NCI-H460 (cell line): ENCODE measurements around the gene ARHGAP26. TPM values are rescaled to one million over a fixed set of nuclear protein-coding genes. Genes with fewer than 3 reads are reported as not detected.

Experiments
- DNase-seq: peaks from one replicate; pipeline ENCODE4 v3.0.0-alpha.2; 2016; ENCODE audit warnings: low read depth; ENCODE audit errors: extremely low read depth
- polyA plus RNA-seq: library from polyadenylated mRNA; depleted of rRNA; stranded (reverse); fragments of >200 nt; gene quantifications from 2 replicates; pipeline ENCODE4 v1.2.3, GENCODE V29; 2014; cell fraction: nucleus; rRNA removed
- total RNA-seq: library from RNA; depleted of rRNA; stranded (reverse); fragments of >200 nt; shearing (Covaris generic); gene quantifications from 2 replicates; pipeline ENCODE4 v1.2.3, GENCODE V29; 2014; rRNA removed

ARHGAP26 gene
- total RNA-seq = 3.9 and 6.6 TPM in 2 replicates
- 3.8 and 5.8 TPM in 2 replicates for polyA plus RNA-seq

- DNase-seq = peak; percentile 92
Observed at GRCh38 chr5:142769793-142770649, at the start of gene ARHGAP26. Gene ARHGAP26 (plus strand): TSS chr5:142770377. CDS start chr5:142770762, 385 bp downstream.

DNA sequence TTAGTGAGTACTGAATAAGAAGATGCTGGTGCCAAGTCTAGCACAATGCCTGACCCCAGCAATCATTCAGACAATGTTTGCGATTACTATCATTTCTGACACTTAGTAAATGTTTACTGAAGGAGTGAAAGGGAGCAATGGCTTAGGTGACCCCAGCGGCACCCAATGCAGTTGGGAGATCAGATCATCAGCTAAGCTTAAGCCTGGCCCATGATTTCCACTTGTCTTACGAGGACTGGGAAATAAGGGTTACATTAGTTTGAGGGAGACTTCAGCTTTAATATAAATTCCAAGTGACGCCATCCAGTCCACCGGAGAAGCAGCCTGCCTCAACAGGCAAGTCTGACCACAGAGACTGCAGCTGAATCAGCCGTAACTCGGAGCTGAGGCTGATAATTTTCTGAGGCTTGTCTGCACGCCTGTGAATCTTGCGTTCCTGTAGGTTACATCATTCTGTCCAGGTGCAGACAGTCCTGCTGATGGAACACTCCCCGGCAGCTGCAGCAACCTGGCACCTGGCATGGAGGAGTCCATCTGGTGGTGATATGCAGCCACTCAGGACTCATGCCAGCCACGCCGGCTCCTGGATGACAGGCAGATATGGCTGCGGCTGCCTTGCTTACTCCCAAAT lies 49.4 kb upstream of the ARHGAP26 start:
- no peak for DNase-seq

GRCh38 chr5:142722146-142722545 lies 48.0 kb upstream of the ARHGAP26 start:
- no peak for DNase-seq

DNA sequence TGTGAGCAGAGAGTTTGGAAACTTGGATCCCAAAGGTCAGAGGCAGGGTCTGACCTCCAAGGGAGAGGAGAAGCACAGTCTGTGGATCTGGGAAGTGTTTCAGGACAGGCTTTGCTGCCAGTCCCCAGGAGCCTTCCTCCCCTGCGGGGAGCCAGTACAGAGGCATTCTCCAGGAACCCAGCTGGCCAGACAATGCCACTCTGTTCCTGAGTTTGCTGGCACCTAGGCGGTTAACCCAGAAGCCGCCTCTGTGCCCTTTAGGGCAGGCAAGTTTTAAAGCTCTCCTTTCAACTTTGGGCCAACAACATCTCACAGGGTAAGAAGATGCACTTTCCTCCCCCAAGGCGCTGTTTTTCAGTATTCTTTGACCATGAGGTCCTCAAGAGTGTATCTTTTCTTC lies 47.3 kb upstream of the ARHGAP26 start:
- no peak for DNase-seq

GRCh38 chr5:142724821-142725220 lies 45.4 kb upstream of the ARHGAP26 start:
- no peak for DNase-seq

DNA sequence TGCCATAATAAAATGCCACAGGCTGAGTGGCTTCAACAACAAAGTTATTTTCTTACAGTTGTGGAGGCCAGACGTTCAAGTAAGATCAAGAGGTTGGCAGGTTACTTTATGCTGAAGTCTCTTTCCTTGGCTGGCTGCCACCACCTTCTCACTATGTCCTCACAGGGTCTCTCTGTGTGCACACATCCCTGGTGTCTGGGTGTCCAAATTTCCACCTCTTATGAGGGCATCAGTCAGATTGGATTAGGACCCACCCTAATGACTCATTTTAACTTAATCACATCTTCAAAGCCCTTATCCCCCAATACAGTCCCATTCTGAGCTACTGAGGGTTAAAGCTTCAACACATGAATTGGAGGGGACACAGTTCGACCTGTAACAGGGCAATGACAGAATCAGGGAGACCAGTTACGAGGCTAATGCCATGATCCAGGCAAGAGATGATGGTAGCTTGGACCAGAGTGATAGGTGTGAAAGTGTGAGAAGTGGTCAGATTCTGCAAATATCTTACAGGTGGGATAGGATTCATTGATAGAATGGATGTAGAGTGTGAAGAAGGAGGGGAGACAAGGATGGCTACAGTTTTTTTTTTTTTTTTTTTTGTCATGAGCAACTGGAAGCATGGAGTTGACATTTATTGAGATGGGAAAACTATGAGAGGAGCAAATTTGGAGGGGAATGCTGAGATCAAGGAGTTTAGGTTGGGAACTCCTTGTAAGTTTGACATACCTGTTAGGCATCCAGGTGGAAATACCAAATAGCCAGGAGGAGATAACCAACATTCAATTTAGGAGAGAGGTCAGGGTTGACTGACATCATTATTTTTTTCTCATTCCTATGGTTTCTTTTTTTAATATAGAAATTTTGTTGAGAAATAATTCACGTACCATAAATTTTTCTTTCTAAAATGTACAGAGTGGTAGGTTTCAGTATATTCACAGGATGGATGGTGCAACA lies 44.7 kb upstream of the ARHGAP26 start:
- DNase-seq = no peak

- peak; percentile 30 for DNase-seq
Observed at GRCh38 chr5:142726188-142726731, 43.9 kb upstream of the ARHGAP26 start.

DNA sequence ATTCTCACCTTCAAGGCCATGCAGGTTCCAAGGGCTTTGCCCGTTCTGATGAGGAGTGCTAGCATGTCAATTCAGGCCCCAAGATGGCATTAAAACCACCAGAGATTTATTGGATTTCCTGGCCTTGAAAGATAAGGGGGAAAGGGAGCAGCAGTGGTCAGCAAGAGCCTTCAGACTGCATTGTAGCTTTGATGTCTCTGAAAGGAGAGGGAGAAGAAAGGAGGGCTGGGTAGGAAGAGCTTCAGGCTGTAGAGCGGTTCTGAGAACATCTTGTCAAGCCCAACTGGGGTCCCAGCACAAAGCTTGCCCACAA lies 42.5 kb upstream of the ARHGAP26 start:
- no peak for DNase-seq

DNA sequence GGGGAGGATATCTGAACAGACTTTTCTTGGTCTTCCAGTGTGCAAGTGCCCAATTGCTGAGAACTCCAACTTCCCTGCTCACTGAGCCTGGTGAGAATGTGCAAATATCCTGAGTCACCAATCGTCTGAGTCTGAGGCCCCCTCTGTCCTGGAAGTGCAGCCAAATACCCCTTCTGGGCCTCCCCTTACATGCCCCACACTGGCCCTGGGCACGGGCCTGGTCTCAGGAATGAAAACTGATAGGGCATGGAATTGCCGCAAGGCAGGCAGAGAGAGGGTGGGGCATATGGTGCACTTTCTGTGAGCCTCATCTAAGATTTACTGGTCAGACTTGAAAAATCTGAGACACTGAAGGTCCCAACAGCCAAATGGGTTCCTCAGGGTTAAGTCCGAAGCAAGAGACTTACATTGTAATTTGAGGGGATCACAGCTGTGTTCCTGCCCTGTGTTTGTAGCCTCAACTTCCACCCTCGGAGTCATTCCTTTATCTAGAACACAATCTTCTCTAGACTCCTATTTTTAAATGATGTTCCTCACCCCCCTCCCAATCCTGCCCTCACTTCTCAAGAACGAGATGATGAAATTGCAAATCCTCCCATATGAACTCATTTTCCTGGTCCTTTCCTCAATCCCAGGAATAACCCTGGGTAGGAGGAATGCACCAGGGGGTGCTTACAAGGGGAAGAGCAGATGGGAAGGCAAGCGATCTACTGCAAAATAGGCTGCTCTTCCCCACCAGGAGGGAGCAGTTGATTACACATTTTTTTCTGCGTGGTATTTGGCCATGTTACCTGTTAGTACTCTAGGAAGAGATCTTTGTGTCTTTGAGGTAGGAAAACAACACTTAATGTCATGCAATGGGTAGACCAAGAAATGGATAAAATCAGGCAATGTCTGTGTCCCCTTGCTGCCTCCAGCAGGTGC lies 34.6 kb upstream of the ARHGAP26 start:
- no peak for DNase-seq

DNA sequence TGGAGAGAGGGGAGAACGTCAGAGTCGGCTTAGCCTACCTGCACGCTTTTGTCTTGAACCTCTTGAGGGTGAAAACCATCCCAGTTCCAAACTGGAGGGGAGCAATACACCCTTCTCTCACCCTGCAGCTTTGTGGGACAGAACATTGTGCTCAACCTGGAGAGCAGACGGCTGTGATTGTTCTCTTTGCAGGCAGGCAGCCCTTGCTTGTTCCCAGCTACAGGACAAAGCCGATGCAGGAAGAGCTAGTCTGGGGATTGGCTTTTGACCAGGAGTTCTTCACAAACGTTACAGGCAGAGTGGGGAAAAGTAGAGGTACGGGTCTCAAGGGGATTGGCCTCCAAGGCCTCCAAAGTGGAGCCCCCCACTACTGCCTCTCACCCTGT lies 33.9 kb upstream of the ARHGAP26 start:
- no peak for DNase-seq

DNA sequence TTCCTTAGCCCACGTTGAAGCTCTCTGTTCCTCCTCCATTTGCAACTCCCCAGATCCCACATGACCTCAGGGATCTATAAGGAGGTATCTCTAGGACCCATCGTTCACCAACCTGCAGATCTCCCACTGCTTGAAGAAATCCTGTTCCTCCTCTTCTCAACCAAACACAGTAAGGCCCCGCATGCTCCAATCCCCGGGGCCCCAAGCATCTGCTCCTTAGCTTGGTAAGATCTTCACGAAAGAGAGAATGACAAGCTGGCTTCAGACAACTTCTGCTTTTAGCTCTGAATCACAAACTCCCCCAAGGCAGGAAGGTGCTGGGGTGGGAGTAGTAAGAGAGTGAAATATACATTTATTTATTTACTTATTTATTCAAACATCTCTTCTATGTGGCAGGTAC lies 33.0 kb upstream of the ARHGAP26 start:
- no peak for DNase-seq

DNA sequence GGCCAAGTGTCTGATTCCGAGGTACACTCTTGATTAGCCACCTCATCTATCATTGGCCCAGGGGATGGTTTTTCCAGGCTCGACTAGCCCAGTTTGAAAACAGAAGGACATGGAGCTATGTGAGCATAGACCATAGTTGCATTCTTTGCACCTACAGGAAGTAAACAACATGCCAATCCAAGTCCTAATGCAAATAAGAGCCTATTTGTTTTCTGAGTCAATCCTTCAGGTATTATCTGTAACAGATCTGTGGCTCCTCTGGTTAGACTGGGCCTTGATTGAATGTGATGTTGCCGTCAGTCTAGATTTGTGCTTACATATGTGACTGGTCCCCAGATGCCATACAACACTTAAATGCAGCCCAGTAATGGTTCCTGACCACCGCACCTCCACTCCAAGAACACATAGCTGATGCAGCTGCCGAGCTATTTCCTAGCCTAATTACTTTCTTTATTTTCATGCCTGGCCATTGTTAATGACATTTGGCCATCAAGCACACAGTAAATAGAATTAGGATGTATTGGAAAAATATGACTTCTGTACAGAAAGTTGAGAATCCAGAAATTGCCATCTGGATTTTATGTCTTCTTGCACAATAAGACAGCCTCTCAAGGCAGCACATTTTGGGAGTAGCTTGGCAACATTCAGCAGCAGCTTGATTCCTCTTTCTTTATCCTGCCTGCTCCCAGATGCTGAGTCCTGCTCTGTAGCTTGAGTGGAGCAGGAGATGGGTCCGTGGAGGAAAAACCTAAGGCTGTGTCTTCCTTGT lies 29.5 kb upstream of the ARHGAP26 start:
- no peak for DNase-seq

DNA sequence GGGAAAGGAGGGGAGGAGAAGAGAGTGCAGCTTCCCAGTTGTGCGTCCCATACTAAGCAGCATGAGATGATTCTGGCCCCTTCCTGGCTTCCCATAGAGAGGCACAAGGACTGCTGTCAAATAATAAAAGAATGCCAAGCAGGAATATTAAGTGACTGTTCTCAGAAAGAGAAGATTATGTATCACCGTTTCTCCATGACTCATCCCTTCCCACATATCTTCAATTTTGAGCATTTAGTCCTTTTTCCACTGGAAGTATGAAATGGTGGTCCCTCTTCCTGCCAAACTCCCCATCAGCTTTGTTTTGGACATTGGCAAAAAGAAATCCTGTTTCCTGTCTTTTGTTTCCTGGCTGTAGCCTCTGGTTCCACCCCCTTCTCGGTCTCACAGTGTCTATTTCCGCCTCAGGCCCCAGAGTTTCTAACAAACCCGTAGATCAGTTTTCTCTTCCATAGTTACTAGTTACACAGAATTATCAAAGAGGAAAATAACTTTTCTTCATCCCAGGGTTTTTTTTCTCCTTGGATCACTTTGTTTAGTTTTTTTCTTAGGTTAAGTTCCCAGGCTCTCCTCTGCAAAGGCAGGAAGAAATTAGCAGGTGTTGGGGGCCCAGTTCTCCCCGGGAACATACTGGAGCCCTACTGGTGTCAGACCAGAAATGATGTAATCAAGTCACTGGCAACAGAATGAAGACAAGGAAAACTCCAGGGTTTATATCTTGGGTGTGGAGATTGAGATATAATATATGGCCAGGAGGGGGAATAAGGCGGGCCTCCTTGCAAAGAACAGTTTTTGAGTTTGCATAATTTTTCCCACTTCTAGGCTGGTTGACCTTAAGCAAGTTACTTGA lies 26.4 kb upstream of the ARHGAP26 start:
- no peak for DNase-seq

DNA sequence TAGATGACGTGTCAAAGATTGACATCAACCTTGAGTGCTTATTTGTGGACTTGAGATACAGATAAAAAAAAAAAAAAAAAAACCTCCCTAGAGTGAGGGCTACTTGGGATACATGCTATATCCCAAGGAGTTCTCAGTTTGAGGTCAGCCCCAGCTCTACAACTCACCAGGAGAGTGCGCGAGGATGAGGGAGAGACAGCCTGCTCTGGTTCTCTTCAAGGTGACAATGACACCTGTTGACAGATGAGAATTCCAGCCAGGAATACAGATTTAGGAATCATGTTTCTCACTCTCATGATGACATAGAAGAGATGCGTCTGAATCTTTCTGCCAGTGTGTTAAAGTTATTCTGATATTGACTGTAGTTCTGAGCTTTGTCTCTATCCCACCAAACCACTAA lies 24.9 kb upstream of the ARHGAP26 start:
- no peak for DNase-seq

GRCh38 chr5:142746532-142747433 lies 23.4 kb upstream of the ARHGAP26 start:
- no peak for DNase-seq

GRCh38 chr5:142748132-142748531 lies 22.0 kb upstream of the ARHGAP26 start:
- DNase-seq = no peak
